ENCODE results near the gene STAB2. TPM values are rescaled to one million over a fixed set of nuclear protein-coding genes. Genes with fewer than 3 reads are reported as not detected.

STAB2 gene
- total RNA-seq, 1 donor from 2014 or later = not detected

DNA sequence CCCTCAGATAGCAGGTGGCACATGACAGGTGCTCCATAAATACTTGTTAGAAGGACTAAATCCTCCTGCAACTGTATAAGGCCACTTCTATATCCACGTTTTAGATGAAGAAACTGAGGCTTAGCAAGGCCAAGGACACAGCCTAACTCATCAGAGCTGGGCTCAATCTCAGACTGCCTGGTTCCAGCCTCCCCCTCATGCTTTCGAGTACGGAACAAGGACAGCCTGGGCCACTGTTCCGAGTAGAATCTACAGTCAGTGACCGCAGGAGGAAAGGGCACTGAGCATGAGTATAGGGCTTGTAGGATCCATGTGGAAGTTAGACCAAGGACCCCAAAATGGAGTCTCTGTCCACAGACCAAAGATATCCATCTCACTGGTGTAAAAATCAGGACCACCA is 169.4 kb downstream of the STAB2 start:
- H3K9ac ChIP-seq = no peak overlapping the region
- Mint-ChIP-seq H3K4me3 (no peak overlapping the region), H3K27ac (no peak overlapping the region), H3K36me3 (no peaks in the 10 kb centered on the region), H3K9me3 (no peaks in the 10 kb centered on the region), H3K4me1 (no peaks in the 10 kb centered on the region), H3K27me3 (ENCODE audit: insufficient read depth, low read depth) (no peaks in the 10 kb centered on the region)
- H3K36me3 ChIP-seq = no peaks in the 10 kb centered on the region
- no peak overlapping the region for H3K4me3 ChIP-seq
- DNase-seq (ENCODE audit: low spot score) = no peak
- H3K27ac ChIP-seq = no peak overlapping the region
- H3K27me3 ChIP-seq = no peaks in the 10 kb centered on the region
- H3F3A ChIP-seq (ENCODE audit: low read depth) = no peaks in the 10 kb centered on the region
- no peaks in the 10 kb centered on the region for H3K9me3 ChIP-seq (ENCODE audit: low read depth)
- H2AFZ ChIP-seq (replicated peaks) = no peak overlapping the region
- TF ChIP-seq EZH2phosphoT487 (IDR thresholded peaks at IDR 0.05) (no peak), EZH2 (IDR thresholded peaks at IDR 0.05) (no peak)
- TF ChIP-seq, protein P1, sequence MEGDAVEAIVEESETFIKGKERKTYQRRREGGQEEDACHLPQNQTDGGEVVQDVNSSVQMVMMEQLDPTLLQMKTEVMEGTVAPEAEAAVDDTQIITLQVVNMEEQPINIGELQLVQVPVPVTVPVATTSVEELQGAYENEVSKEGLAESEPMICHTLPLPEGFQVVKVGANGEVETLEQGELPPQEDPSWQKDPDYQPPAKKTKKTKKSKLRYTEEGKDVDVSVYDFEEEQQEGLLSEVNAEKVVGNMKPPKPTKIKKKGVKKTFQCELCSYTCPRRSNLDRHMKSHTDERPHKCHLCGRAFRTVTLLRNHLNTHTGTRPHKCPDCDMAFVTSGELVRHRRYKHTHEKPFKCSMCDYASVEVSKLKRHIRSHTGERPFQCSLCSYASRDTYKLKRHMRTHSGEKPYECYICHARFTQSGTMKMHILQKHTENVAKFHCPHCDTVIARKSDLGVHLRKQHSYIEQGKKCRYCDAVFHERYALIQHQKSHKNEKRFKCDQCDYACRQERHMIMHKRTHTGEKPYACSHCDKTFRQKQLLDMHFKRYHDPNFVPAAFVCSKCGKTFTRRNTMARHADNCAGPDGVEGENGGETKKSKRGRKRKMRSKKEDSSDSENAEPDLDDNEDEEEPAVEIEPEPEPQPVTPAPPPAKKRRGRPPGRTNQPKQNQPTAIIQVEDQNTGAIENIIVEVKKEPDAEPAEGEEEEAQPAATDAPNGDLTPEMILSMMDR (IDR thresholded peaks at IDR 0.05) = no peak
- H3K4me1 ChIP-seq = no peaks in the 10 kb centered on the region
- H3K4me2 ChIP-seq = no peak overlapping the region
- H3K79me2 ChIP-seq (ENCODE audit: low read depth) = no peaks in the 10 kb centered on the region
- no peaks in the 10 kb centered on the region for H4K20me1 ChIP-seq (ENCODE audit: low read depth)

DNA sequence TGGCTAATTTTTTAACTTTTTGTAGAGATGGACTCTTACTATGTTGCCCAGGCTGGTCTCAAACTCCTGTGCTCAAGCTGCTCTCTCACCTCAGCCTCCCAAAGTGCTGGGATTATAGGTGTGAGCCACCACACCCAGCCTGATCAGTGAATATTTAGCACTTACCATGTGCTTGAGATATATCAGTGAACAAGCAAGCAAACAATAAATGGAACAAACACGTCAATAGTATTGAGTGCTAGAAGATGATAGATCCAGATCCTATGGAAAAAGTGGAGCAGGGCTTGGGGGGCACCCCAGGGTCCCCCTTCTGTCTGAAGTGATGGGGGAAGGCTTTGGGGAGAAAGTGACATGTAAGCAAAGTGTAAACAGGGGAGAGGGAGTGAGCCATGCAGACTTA is 170.2 kb downstream of the STAB2 start:
- no peaks in the 10 kb centered on the region for H3K9me3 ChIP-seq (ENCODE audit: low read depth)
- no peak overlapping the region for H3K4me2 ChIP-seq
- no peaks in the 10 kb centered on the region for H3K27me3 Mint-ChIP-seq (ENCODE audit: insufficient read depth, low read depth)
- H3K27ac ChIP-seq = no peak overlapping the region
- no peaks in the 10 kb centered on the region for H4K20me1 ChIP-seq (ENCODE audit: low read depth)
- H3K27ac Mint-ChIP-seq = no peak overlapping the region
- no peaks in the 10 kb centered on the region for H3K27me3 ChIP-seq
- H2AFZ ChIP-seq (replicated peaks) = no peak overlapping the region
- no peak overlapping the region for H3K9ac ChIP-seq
- H3F3A ChIP-seq (ENCODE audit: low read depth) = no peaks in the 10 kb centered on the region
- H3K4me1 ChIP-seq = no peaks in the 10 kb centered on the region
- no peaks in the 10 kb centered on the region for H3K79me2 ChIP-seq (ENCODE audit: low read depth)
- H3K4me3 ChIP-seq = no peak overlapping the region
- H3K4me1 Mint-ChIP-seq = no peaks in the 10 kb centered on the region
- no peaks in the 10 kb centered on the region for H3K36me3 Mint-ChIP-seq
- TF ChIP-seq EZH2 (IDR thresholded peaks at IDR 0.05) = no peak
- TF ChIP-seq, protein P1 (IDR thresholded peaks at IDR 0.05) = no peak
- TF ChIP-seq EZH2phosphoT487 (IDR thresholded peaks at IDR 0.05) = no peak
- no peak for DNase-seq (ENCODE audit: low spot score)
- H3K9me3 Mint-ChIP-seq = no peaks in the 10 kb centered on the region
- H3K36me3 ChIP-seq = no peaks in the 10 kb centered on the region
- no peak overlapping the region for H3K4me3 Mint-ChIP-seq

DNA sequence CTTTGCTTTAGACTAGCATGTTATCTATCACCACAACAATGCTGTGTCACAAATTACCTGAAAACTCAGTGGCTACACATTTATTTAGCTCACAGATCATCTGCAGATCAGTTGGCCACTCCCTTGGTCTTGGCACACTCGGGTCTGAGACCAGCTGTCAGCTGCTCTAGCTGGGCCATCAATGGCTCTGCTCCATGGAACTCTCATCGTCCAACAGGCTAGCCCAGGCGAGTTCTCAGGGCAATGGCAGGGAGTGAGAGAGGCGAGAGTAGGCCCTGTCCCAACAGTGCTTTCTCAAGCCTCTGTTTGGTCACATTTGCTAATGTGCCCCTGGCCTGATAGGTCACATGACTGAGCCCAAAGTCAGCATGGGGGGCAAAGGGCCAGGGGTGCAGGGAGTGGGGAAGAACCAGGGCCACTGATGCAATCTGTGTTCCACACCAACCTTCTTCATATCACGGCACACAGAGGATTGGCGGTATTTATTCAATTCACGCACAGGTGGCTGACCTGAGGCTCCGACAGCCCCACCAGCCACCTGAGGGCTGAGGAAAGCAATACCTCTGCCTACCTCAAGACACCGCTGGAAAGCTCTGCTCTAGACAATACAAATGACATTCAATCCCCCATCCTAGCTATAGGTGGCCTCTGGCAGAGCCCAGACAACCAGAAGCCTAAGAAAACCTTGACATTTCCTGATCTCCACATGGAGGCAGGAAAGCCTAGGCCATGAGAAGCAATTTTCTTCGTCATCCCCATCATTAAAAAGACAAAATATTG is 171.4 kb downstream of the STAB2 start:
- Histone ChIP-seq H3K9ac (no peak overlapping the region), H3K9me3 (ENCODE audit: low read depth) (no peaks in the 10 kb centered on the region), H3K27me3 (no peaks in the 10 kb centered on the region), H3K4me3 (no peak overlapping the region), H3K36me3 (no peaks in the 10 kb centered on the region), H2AFZ (replicated peaks) (no peak overlapping the region), H4K20me1 (ENCODE audit: low read depth) (no peaks in the 10 kb centered on the region), H3K27ac (no peak overlapping the region), H3K4me2 (no peak overlapping the region), H3F3A (ENCODE audit: low read depth) (no peaks in the 10 kb centered on the region), H3K4me1 (no peaks in the 10 kb centered on the region), H3K79me2 (ENCODE audit: low read depth) (no peaks in the 10 kb centered on the region)
- TF ChIP-seq EZH2phosphoT487 (IDR thresholded peaks at IDR 0.05) (no peak), EZH2 (IDR thresholded peaks at IDR 0.05) (no peak)
- TF ChIP-seq, protein P1 (IDR thresholded peaks at IDR 0.05) = no peak
- H3K4me3 Mint-ChIP-seq = peak overlapping the region; percentile 21
- no peak overlapping the region for H3K27ac Mint-ChIP-seq
- no peaks in the 10 kb centered on the region for H3K4me1 Mint-ChIP-seq
- H3K36me3 Mint-ChIP-seq = no peaks in the 10 kb centered on the region
- no peaks in the 10 kb centered on the region for H3K9me3 Mint-ChIP-seq
- no peak for DNase-seq (ENCODE audit: low spot score)
- no peaks in the 10 kb centered on the region for H3K27me3 Mint-ChIP-seq (ENCODE audit: insufficient read depth, low read depth)

Measured in neural progenitor cell (in vitro differentiated cells).